A673 (cell line): ENCODE data around the gene EFL1. TPM values are rescaled to one million over a fixed set of nuclear protein-coding genes. Genes with fewer than 3 reads are reported as not detected.
"Not testable (repeated sequence)": the region's sequence is repeated elsewhere in the genome, so short reads cannot be mapped to it uniquely, and the experiment has no call there.

Source experiments
- BruUV-seq: library from RNA; stranded (reverse); fragments of 400-500 nt; replicated peaks from 2 replicates; lab custom pipeline; 2021; lab: Mats Ljungman, UMichigan
- CTCF ChIA-PET: fragments of 300-600 bp; sonication (Branson Sonifier 250); formaldehyde crosslinking; loops from one replicate; lab custom pipeline; 2022; ENCODE audit warnings: antibody characterized with exemption; lab: Charles Lee
- POLR2A ChIA-PET: fragments of 300-600 bp; sonication (Branson Sonifier 250); formaldehyde crosslinking; loops from one replicate; lab custom pipeline; 2022; ENCODE audit warnings: antibody characterized with exemption; ENCODE audit not compliant: low non-redundant PET; lab: Charles Lee
- DNase-seq: peaks from one replicate; pipeline ENCODE4 v3.0.0-alpha.2; 2015; ENCODE audit warnings: low spot score
- H3K27ac ChIP-seq: fragments of 200-600 bp; sonication (generic); 2 replicates; pipeline ENCODE4 v1.5.1; 2016; ENCODE audit warnings: mixed run types, low read depth, mild to moderate bottlenecking, mixed read lengths, antibody characterized with exemption, low read length; ENCODE audit not compliant: poor library complexity, severe bottlenecking
- H3K27me3 ChIP-seq: fragments of 200-600 bp; sonication (generic); replicated peaks from 2 replicates; pipeline ENCODE4 v1.6.1; 2017; ENCODE audit warnings: mixed run types, low read depth, mild to moderate bottlenecking, mixed read lengths, antibody characterized with exemption, low read length; ENCODE audit not compliant: insufficient read depth, poor library complexity
- H3K36me3 ChIP-seq: fragments of 200-600 bp; sonication (generic); 2 replicates; pipeline ENCODE4 v1.6.1; 2016; ENCODE audit warnings: mixed run types, mild to moderate bottlenecking, mixed read lengths, antibody characterized with exemption, low read length; ENCODE audit not compliant: insufficient read depth, poor library complexity, severe bottlenecking
- H3K4me1 ChIP-seq: fragments of 200-600 bp; sonication (generic); 2 replicates; pipeline ENCODE4 v1.6.1; 2017; ENCODE audit warnings: mixed run types, mild to moderate bottlenecking, mixed read lengths, antibody characterized with exemption, low read length; ENCODE audit not compliant: insufficient read depth, poor library complexity, severe bottlenecking
- H3K4me3 ChIP-seq: fragments of 200-600 bp; sonication (generic); 2 replicates; pipeline ENCODE4 v1.5.1; 2016; ENCODE audit warnings: low read depth, mixed run types, mild to moderate bottlenecking, mixed read lengths, low read length; ENCODE audit not compliant: poor library complexity, severe bottlenecking
- H3K9me3 ChIP-seq: fragments of 200-600 bp; sonication (generic); 2 replicates; pipeline ENCODE4 v1.6.1; 2016; ENCODE audit warnings: mixed run types, low read depth, mild to moderate bottlenecking, mixed read lengths, antibody characterized with exemption, low read length; ENCODE audit not compliant: poor library complexity, severe bottlenecking
- EZH2 ChIP-seq: fragments of 200-600 bp; sonication (generic); IDR thresholded peaks from 2 replicates; pipeline ENCODE4 v1.6.1; 2017; ENCODE audit warnings: borderline replicate concordance, low read depth, mild to moderate bottlenecking, mixed read lengths, antibody characterized with exemption, low read length; ENCODE audit not compliant: poor library complexity, severe bottlenecking
- intact Hi-C: fragments of 100-400 bp; cut with micrococcal nuclease; formaldehyde crosslinking; loops from one replicate; pipeline ENCODE4 v1.10.0; 2022; ENCODE audit not compliant: unreplicated experiment
- total RNA-seq: library from RNA; stranded (reverse); gene quantifications from 2 replicates; pipeline ENCODE4 v1.2.3, GENCODE V29; 2021
- TF ChIP-seq, protein P1 (sequence below): fragments of 300-800, 200-600 bp; sonication (generic); conservative IDR thresholded peaks from 2 replicates; pipeline ENCODE4 v1.5.1; 2017; ENCODE audit warnings: low read depth, mild to moderate bottlenecking, antibody characterized with exemption, low read length, moderate library complexity, mixed read lengths

EFL1 gene
- total RNA-seq, 1 experiment from 2014 or later, result 26.1 TPM

DNA sequence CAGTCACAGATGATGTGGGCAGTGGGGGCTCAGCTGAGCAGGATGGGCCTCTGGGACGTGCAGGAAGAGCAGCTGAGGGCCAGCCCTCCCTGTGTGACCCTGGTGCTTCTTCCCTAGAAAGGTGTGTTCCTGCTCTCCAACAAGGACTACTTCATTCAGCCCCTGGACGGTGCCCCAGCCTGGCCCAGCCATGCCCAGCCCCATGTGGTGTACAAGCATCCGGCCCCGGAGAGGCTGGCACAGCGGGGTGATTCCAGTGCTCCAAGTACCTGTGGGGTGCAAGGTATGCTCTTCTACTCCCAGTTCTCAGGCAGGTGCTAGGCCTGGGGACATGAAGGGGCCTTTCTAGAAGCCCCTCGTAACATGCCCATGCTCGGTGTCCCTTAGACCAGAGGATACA, 38.3 kb upstream of the EFL1 start:
- BruUV-seq, result no TSS peak
- Histone ChIP-seq H3K4me3 (no peak overlapping the region), H3K4me1 (no peaks in the 10 kb centered on the region), H3K9me3 (no peaks in the 10 kb centered on the region), H3K36me3 (no peaks in the 10 kb centered on the region), H3K27me3 (no peaks in the 10 kb centered on the region), H3K27ac (no peak overlapping the region)
- CTCF ChIA-PET, result no interaction called here
- no peak for DNase-seq
- intact Hi-C loops, result no loop called here
- POLR2A ChIA-PET, result no interaction called here
- TF ChIP-seq EZH2, result no peak
- TF ChIP-seq, protein P1, sequence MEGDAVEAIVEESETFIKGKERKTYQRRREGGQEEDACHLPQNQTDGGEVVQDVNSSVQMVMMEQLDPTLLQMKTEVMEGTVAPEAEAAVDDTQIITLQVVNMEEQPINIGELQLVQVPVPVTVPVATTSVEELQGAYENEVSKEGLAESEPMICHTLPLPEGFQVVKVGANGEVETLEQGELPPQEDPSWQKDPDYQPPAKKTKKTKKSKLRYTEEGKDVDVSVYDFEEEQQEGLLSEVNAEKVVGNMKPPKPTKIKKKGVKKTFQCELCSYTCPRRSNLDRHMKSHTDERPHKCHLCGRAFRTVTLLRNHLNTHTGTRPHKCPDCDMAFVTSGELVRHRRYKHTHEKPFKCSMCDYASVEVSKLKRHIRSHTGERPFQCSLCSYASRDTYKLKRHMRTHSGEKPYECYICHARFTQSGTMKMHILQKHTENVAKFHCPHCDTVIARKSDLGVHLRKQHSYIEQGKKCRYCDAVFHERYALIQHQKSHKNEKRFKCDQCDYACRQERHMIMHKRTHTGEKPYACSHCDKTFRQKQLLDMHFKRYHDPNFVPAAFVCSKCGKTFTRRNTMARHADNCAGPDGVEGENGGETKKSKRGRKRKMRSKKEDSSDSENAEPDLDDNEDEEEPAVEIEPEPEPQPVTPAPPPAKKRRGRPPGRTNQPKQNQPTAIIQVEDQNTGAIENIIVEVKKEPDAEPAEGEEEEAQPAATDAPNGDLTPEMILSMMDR, result no peak

DNA sequence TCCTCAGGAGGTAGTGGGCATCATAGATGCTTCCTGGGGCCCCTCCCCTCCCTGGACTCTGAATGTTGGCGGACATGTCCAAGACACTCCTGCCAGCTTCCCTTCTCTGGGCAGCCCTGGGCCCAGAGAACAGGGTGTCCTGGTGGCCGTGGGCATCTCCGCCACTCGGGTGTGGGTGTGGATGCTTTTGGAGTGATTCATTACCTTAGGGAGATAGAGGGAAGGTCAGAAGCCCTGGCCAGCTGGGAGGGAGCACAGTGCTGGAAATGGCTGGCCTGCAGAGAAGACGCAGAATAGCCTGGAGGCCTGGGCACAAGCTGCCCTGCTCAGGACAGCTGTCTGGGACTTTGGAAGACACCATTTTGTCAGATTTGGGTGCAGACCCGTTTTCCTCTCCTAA, 37.8 kb upstream of the EFL1 start:
- CTCF ChIA-PET, H3K27me3 ChIP-seq, H3K4me3 ChIP-seq, intact Hi-C loops, BruUV-seq, H3K9me3 ChIP-seq, H3K36me3 ChIP-seq, POLR2A ChIA-PET, DNase-seq, H3K4me1 ChIP-seq, H3K27ac ChIP-seq: not testable (repeated sequence)

GRCh38 chr15:82299511-82299914, 37.0 kb upstream of the EFL1 start:
- POLR2A ChIA-PET, H3K36me3 ChIP-seq, H3K27me3 ChIP-seq, CTCF ChIA-PET, intact Hi-C loops, H3K4me3 ChIP-seq, H3K27ac ChIP-seq, H3K9me3 ChIP-seq, H3K4me1 ChIP-seq, BruUV-seq, DNase-seq: not testable (repeated sequence)

- intact Hi-C loops, result no loop called here
- H3K4me1 ChIP-seq, result no peaks in the 10 kb centered on the region
- no peak overlapping the region for H3K4me3 ChIP-seq
- TF ChIP-seq, protein P1, result no peak
- TF ChIP-seq EZH2, result no peak
- H3K27ac ChIP-seq, result no peak overlapping the region
- CTCF ChIA-PET, result no interaction called here
- POLR2A ChIA-PET, result interaction anchor here (0.6 kb wide), 1 partner anchor 1353 kb away, joined by 10 read pairs; no protein-coding TSS in a partner anchor
- no peak for DNase-seq
- no peaks in the 10 kb centered on the region for H3K36me3 ChIP-seq
- H3K27me3 ChIP-seq, result no peaks in the 10 kb centered on the region
- no peaks in the 10 kb centered on the region for H3K9me3 ChIP-seq
- no TSS peak for BruUV-seq
Observed at GRCh38 chr15:82298520-82298919, 36.0 kb upstream of the EFL1 start.
